ENCODE results near the gene RPS15. TPM values are rescaled to one million over a fixed set of nuclear protein-coding genes. Genes with fewer than 3 reads are reported as not detected.

RPS15 gene
- total and polyA plus RNA-seq, 2 of the 13 experiments (the other 11 are each of a cell fraction or from before 2014, with no cell fraction given) = 695 to 1,411 TPM

- TF ChIP-seq, protein P1, sequence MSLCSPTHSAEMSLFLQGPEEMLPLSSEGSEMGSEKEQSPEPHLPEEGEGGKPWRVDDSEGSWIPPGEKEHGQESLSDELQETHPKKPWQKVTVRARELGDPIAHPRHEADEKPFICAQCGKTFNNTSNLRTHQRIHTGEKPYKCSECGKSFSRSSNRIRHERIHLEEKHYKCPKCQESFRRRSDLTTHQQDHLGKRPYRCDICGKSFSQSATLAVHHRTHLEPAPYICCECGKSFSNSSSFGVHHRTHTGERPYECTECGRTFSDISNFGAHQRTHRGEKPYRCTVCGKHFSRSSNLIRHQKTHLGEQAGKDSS (CRISPR knock-in tag; IDR thresholded peaks at IDR 0.05; ENCODE audit: borderline replicate concordance, low read depth) = no peak; the same call in 1 of the 2 replicates
- TF ChIP-seq ZNF34 (CRISPR knock-in tag; IDR thresholded peaks at IDR 0.05; ENCODE audit: borderline replicate concordance) (no peak), NCOA5 (CRISPR knock-in tag; IDR thresholded peaks at IDR 0.05) (no peak), TAF15 (IDR thresholded peaks at IDR 0.05; ENCODE audit: low read depth, low read length, poor library complexity, severe bottlenecking) (no peak), ZNF644 (CRISPR knock-in tag; IDR thresholded peaks at IDR 0.05; ENCODE audit: low read depth) (no peak), ZNF776 (CRISPR knock-in tag; IDR thresholded peaks at IDR 0.05) (no peak), ELF4 (CRISPR knock-in tag; IDR thresholded peaks at IDR 0.05; ENCODE audit: borderline replicate concordance) (no peak), SAFB2 (CRISPR knock-in tag; IDR thresholded peaks at IDR 0.05; ENCODE audit: borderline replicate concordance, low read depth) (no peak), NCOA2 (CRISPR knock-in tag; IDR thresholded peaks at IDR 0.05) (no peak), ZNF484 (CRISPR knock-in tag; IDR thresholded peaks at IDR 0.05; ENCODE audit: borderline replicate concordance, low read depth) (no peak), KMT2B (CRISPR knock-in tag; IDR thresholded peaks at IDR 0.05) (no peak), ZNF20 (CRISPR knock-in tag; IDR thresholded peaks at IDR 0.05) (no peak)
- TF ChIP-seq, protein P2, sequence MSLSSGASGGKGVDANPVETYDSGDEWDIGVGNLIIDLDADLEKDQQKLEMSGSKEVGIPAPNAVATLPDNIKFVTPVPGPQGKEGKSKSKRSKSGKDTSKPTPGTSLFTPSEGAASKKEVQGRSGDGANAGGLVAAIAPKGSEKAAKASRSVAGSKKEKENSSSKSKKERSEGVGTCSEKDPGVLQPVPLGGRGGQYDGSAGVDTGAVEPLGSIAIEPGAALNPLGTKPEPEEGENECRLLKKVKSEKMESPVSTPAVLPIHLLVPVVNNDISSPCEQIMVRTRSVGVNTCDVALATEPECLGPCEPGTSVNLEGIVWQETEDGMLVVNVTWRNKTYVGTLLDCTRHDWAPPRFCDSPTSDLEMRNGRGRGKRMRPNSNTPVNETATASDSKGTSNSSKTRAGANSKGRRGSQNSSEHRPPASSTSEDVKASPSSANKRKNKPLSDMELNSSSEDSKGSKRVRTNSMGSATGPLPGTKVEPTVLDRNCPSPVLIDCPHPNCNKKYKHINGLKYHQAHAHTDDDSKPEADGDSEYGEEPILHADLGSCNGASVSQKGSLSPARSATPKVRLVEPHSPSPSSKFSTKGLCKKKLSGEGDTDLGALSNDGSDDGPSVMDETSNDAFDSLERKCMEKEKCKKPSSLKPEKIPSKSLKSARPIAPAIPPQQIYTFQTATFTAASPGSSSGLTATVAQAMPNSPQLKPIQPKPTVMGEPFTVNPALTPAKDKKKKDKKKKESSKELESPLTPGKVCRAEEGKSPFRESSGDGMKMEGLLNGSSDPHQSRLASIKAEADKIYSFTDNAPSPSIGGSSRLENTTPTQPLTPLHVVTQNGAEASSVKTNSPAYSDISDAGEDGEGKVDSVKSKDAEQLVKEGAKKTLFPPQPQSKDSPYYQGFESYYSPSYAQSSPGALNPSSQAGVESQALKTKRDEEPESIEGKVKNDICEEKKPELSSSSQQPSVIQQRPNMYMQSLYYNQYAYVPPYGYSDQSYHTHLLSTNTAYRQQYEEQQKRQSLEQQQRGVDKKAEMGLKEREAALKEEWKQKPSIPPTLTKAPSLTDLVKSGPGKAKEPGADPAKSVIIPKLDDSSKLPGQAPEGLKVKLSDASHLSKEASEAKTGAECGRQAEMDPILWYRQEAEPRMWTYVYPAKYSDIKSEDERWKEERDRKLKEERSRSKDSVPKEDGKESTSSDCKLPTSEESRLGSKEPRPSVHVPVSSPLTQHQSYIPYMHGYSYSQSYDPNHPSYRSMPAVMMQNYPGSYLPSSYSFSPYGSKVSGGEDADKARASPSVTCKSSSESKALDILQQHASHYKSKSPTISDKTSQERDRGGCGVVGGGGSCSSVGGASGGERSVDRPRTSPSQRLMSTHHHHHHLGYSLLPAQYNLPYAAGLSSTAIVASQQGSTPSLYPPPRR (CRISPR knock-in tag; IDR thresholded peaks at IDR 0.05; ENCODE audit: borderline replicate concordance) = no peak
- TF ChIP-seq, protein P3, sequence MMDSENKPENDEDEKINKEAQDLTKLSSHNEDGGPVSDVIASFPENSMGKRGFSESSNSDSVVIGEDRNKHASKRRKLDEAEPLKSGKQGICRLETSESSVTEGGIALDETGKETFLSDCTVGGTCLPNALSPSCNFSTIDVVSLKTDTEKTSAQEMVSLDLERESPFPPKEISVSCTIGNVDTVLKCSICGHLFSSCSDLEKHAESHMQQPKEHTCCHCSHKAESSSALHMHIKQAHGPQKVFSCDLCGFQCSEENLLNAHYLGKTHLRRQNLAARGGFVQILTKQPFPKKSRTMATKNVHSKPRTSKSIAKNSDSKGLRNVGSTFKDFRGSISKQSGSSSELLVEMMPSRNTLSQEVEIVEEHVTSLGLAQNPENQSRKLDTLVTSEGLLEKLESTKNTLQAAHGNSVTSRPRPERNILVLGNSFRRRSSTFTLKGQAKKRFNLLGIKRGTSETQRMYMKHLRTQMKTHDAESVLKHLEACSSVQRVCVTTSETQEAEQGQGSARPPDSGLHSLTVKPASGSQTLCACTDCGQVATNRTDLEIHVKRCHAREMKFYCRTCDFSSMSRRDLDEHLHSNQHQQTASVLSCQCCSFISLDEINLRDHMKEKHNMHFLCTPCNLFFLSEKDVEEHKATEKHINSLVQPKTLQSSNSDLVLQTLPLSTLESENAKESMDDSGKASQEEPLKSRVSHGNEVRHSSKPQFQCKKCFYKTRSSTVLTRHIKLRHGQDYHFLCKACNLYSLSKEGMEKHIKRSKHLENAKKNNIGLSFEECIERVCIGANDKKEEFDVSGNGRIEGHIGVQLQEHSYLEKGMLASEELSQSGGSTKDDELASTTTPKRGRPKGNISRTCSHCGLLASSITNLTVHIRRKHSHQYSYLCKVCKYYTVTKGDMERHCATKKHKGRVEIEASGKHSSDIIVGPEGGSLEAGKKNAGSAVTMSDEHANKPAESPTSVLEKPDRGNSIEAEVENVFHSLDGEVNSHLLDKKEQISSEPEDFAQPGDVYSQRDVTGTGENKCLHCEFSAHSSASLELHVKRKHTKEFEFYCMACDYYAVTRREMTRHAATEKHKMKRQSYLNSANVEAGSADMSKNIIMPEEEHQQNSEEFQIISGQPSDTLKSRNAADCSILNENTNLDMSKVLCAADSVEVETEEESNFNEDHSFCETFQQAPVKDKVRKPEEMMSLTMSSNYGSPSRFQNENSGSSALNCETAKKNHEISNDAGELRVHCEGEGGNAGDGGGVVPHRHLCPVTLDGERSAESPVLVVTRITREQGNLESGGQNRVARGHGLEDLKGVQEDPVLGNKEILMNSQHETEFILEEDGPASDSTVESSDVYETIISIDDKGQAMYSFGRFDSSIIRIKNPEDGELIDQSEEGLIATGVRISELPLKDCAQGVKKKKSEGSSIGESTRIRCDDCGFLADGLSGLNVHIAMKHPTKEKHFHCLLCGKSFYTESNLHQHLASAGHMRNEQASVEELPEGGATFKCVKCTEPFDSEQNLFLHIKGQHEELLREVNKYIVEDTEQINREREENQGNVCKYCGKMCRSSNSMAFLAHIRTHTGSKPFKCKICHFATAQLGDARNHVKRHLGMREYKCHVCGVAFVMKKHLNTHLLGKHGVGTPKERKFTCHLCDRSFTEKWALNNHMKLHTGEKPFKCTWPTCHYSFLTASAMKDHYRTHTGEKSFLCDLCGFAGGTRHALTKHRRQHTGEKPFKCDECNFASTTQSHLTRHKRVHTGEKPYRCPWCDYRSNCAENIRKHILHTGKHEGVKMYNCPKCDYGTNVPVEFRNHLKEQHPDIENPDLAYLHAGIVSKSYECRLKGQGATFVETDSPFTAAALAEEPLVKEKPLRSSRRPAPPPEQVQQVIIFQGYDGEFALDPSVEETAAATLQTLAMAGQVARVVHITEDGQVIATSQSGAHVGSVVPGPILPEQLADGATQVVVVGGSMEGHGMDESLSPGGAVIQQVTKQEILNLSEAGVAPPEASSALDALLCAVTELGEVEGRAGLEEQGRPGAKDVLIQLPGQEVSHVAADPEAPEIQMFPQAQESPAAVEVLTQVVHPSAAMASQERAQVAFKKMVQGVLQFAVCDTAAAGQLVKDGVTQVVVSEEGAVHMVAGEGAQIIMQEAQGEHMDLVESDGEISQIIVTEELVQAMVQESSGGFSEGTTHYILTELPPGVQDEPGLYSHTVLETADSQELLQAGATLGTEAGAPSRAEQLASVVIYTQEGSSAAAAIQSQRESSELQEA (CRISPR knock-in tag; IDR thresholded peaks at IDR 0.05; ENCODE audit: not compliant biosample characterization) = peak; percentile 45
These were observed 29.6 kb upstream of the RPS15 start (continued) for GRCh38 chr19:1408300-1409203.
